ENCODE data around the gene EFNA5.

The EFNA5 gene

DNA sequence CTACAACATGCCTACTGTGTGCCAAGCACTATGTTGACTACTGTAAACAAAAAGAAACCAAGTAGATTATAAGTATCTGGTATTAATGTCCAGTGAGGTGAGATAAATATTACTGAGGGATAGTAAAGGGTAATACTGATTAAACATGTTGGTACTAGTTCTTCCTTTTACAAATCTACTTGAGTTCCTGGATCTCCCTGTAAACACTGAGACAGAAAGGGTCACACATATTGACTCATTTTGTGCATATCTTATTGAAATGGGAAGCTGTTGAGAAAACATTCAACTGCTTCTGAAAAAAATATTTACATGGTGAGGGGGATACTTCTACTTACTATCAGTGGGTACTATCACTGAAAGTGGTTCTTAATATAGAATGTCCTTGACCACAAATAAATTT, 24.3 kb downstream of the EFNA5 start:
- in situ Hi-C loops (cut with HindIII; ENCODE audit: low sequenced_read_pairs): no loop called here

DNA sequence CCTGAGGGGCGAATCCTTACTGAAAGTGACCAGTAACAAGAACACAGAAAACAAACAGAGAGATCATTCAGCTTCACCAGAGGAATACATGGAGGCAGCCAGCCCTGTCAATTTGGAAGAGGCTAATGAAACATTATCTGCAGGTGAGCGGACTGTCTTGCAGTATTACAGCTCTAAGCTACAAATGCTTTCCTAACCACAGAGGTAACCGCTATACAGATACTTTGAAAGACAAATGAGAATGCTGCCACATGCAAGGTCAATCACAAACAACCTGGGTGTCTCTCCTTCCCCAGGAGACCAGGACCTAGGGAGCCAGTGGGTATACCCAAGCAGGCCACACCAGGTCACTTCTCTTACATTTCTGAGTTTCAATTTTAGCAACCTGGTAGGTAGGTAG, 30.2 kb downstream of the EFNA5 start:
- in situ Hi-C loops (cut with HindIII; ENCODE audit: low sequenced_read_pairs): no loop called here

DNA sequence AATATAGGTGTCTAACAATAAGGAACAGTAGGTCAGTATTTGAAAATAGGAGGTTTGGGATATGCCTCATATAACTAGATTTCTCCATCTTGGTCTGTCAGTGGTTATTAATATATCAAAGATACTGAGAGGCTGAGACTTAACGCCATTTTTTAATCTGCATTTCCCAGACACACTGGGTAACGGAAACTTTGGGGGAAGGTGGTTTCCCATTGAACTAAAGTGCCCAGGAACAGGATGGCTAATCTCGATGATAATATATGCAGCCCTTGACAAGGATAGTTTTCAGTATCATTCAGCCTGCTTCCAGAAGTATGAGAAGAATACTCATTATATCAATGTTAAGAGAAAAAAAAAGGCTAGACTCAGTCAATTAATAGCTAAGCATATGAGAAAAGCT, 30.7 kb downstream of the EFNA5 start:
- in situ Hi-C loops (cut with HindIII; ENCODE audit: low sequenced_read_pairs): no loop called here

DNA sequence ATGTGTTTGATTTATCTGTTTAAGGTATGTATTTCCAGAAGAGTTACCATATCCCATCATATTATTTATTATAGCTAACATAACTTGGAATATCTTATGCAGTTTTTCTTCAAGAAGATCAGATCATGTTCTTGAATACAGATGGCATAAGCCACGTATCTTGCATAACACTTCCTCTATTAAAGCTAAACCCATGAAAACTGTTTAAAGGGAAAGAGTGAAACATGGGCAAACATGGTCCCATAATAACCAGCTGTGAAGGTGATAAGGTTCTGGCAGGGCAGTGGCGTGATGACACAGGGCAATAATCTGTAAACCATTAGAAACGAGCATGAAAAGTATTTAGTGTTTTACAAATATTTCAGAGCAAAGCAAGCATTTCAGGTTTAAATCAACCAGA, 34.2 kb downstream of the EFNA5 start:
- in situ Hi-C loops (cut with HindIII; ENCODE audit: low sequenced_read_pairs): no loop called here

DNA sequence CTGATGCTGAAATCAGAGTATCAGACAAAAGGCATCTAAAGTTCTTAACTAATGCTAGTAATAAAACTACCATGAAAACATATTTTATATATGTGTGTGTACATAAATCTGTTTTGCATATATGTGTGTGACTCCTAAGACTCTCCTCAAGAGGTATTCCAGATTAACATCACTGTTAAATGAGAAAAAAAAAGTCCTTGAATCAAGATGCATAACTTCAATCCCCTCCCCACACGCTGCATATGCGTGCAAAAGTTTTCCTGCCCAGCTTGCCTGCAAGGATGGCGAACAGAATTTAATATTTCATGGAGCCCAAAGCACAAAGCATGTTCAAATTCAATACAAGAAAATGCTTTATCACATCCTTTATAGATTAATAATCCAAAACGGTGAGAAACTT, 34.7 kb downstream of the EFNA5 start:
- in situ Hi-C loops (cut with HindIII; ENCODE audit: low sequenced_read_pairs): no loop called here

DNA sequence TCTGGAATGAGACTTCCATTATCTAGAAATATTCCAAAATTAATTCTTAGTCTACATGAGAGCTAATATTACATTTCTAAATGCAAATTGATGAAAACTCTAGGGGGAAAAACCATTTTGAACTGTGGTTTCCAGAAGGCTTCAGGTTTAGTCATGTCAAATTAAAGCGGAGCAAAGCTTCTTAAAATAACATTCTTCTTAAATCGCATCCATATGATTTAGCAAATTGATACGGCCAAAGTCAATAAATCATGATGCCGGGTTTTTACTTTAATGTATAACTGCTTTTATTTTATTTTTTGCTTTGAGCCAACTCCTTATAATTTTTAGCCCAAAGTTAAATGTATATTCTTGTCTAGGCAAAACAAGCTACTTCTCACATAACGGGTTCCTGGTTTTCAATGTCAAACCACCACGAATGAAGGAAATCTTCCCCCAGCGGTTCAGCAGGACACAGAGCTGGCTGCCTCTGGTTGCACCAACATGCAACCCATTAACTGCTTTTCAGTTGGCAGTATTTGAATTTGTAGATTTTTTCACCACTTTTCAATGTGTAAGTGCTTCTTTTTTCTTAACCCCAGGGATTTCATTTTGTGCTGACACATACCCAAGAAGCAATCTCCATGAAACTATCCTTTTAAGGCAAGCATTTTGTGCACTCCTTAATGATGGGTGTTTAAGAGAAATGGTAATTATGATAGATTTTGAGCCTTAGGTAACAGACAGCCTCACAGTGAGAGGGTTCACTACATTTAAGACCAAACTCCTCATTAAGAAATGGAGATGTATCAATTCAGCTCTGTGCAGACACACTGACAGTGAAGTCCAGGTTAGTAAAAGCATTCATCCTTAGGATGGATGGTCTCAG, 35.5 kb downstream of the EFNA5 start:
- in situ Hi-C loops (cut with HindIII; ENCODE audit: low sequenced_read_pairs): no loop called here

DNA sequence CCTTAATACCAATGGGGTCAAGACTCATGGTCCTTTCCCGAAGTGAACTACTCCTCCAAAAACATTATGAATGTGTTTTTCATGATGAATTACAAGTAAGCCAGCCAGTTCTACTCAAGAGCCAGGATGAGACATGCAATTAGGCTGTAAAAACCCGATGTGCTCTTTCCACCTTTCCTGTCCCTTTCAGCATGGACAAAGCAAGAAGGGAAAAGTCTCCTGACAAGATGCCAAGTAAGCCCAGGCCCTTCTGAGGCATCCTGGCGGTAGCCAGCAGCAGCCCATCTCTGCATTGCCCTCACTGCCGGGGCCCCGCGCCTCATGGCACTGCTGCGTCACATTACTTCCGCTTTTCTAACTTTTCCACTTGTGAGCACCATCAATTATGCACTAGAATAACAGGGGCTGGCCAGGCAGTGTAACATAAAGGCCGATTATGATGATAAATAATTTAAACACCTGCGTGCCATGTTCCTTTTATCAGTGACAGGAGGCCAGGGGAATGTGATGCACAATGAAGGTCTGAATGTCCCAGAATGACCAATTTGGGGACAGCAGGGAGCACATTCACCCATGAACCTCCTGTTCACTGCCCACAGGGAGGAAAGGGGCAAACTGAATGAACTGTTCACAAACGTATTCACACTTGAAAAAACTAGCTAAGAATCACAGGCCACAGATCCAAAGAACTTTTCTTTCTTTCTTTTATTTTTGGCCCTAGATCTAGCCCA, 37.4 kb downstream of the EFNA5 start:
- in situ Hi-C loops (cut with HindIII; ENCODE audit: low sequenced_read_pairs): no loop called here

DNA sequence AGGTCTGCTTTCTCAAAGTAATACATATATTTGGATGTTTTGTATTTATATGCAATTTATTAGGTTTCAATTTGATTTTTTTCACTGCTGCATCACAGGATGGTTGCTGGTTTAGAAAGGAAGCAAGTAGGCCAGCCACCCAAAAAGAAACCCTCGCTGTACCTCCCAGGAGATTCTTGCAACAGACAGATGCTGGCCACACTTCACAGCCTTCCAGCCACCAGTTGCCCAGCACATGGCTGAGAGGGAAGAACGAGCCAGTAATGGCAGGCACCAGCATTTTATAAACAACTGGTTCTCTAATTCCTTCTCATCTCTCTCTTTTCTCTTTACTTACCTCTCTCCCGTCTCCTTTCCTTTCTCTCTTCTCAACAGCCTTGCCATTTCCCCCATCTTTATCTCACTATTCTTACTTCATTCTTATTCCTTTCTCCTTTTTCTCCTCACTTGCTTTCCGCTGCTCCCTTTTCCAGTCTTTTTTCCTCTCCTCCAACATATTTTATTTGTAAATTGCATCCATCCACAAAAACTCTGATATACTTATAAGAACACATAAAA, 38.9 kb downstream of the EFNA5 start:
- in situ Hi-C loops (cut with HindIII; ENCODE audit: low sequenced_read_pairs): no loop called here

DNA sequence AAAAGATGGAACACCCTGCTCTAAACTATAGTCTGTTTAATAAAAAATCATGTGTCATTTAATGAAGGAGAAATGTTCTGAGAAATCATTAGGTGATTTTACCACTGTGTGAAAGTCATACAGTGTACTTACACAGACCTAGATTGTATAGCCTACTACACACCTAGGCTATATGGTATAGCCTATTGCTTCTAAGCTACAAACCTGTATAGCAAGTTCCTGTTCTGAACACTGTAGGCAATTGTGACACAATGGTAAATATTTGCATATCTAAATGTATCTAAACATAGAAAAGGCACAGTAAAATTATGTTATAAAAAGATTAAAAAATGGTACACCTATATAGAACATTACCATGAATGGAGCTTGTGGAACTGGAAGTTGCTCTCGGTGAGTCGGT, 40.6 kb downstream of the EFNA5 start:
- in situ Hi-C loops (cut with HindIII; ENCODE audit: low sequenced_read_pairs): no loop called here

DNA sequence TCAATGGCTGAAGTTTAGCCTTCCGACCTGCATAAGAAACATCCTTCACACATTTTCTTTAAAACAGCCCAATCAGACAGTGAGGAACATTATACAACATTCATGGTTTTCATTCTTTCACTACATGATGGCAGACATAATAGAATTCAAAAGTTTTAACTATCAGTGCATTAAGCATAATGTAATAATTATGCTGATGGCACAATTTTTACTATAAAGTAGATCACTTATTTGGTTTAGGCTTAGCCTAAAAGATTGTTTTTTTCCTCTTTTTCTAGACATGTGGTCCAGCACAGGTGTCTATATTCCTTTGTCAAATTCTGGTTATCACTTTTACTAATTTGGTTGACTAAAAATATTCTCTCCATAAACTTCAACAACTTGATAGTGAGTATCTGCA, 46.5 kb downstream of the EFNA5 start:
- in situ Hi-C loops (cut with HindIII; ENCODE audit: low sequenced_read_pairs): no loop called here

DNA sequence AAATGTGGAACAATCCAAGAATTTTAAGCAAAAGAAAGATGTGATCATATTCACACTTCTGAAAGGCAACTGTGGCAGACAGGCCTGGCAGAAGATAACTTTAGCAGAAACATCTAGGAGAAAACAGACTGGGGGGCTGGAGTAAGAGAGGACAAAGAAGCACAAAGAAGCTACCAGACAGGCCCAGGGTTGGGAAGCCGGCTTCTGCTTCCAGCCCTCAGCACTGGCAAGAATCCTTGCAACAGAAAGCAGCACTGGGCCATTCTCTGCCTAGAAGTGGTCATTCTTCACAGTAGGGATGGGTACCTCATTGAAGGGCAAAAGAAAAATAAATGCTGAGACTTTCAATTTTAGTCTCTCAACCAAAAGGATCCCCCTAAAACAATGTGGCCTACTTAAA, 49.6 kb downstream of the EFNA5 start:
- in situ Hi-C loops (cut with HindIII; ENCODE audit: low sequenced_read_pairs): no loop called here

DNA sequence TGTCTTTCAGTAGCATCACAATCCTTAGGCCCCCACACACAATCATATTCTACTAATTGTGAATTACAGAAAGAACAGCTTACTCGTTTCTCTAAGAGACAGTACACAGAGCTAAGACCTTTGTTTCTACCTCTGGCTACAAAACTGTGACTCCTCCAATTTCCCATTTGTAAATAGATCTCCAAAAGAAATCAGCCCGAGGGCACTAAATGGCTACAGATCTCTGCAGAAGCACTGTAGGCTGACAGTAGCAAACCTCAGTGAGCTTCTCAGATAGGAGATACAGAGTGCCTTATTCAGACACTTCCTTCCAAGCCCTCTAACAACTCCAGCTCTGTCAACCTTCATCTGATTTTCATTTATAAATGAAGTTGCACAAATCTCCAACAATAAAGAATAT, 51.0 kb downstream of the EFNA5 start:
- in situ Hi-C loops (cut with HindIII; ENCODE audit: low sequenced_read_pairs): no loop called here

DNA sequence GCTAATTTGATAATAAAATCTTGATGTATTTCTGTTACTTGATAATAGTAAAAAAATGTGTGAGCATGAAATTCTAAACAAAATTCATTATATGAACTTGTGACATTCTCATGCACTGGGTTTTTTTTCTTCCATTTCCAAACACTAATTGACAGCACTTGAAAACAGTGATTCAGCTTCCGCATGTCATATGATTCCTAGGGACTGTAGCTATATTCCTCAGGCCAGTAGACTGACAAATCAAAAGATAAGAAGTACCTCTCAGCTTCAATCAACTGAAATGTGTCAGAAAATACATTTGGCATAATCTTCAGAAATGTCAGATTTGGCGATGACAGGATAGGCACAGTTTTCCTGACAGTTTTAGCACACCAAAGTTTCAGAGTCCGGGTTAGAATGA, 52.5 kb downstream of the EFNA5 start:
- in situ Hi-C loops (cut with HindIII; ENCODE audit: low sequenced_read_pairs): no loop called here

DNA sequence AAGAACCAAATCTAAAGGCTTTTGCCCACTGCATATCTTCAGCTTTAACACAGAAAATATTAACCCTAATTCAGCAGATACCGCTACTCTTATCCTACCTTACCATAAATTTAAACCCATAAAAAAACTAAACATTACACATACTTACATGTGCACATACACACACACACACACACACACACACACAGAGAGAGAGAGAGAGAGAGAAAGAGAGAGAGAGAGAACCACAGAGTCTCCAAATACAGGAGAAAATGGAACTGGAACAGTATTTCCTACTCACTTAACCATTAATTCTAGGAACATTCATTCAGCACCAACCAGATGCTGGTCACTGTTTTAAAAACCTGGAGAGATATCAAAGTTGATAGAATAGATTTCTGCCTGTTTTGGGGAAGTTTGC, 53.7 kb downstream of the EFNA5 start:
- in situ Hi-C loops (cut with HindIII; ENCODE audit: low sequenced_read_pairs): no loop called here

DNA sequence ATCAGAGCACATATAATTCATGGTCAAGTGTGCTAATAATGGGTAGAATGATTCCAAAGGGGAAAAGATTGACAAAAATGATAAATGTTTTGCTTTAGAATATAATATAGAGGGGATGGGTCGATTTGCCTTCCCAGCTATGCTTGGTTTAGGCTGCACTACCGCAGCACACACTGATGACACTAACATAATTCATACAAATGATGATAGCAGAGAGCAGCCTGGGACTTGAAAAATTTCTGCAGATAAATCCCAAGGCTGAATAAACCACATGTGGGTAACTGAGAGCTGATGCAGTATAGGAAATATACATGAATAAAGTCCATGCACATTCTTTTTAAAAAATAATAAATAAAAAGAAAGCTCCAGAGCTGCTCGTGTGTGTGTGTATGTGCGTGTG, 54.5 kb downstream of the EFNA5 start:
- in situ Hi-C loops (cut with HindIII; ENCODE audit: low sequenced_read_pairs): no loop called here

DNA sequence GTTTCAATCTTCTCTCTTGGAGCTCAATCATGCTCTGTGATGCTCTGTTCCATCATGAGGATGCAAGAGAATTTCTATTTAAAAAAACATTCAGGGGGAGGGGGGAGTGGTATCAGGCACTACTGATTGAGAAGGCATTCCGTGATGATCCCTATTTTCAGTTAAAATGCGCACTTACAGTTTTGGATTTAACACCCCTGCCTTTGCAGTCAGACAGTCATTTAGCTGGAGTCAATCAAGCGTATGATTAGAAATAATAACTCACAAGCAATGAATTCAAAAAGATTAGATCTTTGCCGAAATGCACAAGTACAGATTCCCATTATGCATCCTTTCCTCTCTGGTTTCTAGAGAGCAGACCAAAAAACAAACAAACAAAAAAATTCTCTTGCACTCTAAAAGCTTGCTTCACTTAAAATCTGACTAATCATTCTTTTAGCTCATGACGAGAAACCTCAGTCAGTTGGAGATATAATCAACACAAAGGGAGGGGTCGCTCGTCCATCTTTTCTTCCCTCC, 55.4 kb downstream of the EFNA5 start:
- in situ Hi-C loops (cut with HindIII; ENCODE audit: low sequenced_read_pairs): no loop called here

DNA sequence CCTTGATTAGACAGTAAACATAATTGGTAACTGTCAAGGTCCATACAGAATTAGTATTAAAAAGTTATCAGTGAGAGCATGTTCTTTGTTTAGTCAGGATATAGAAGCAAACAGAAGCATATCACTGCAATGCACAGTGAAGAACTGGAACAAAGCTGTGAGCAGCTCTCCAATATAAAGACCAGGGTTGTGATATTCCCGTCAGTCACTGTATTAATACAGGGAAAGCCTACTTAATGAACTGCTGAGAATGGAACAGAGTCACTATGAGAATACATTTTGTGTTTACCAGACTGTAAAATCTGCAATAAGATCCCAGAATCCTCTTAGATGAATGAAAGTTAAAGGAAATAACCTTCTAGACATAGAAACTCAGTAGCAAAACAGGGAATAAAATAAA, 58.2 kb downstream of the EFNA5 start:
- in situ Hi-C loops (cut with HindIII; ENCODE audit: low sequenced_read_pairs): no loop called here

DNA sequence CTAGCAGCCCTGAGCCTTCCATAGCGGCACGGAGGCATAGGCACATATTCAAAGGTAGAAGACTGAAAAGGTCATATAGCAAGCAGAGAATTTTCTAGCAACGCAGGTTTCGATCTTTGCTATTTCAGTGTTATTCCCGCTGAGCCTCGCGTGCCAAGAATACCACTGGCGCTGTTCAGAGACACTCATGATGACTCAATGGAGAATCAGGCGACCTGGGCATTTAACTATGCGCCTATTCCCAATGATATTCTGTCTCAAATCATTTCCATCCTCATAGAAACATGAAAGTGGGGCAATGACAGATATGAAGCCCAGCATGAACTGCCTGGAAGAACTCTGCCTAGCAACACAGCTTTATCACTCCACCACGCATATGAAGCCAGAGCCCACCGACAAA, 59.9 kb downstream of the EFNA5 start:
- in situ Hi-C loops (cut with HindIII; ENCODE audit: low sequenced_read_pairs): no loop called here

DNA sequence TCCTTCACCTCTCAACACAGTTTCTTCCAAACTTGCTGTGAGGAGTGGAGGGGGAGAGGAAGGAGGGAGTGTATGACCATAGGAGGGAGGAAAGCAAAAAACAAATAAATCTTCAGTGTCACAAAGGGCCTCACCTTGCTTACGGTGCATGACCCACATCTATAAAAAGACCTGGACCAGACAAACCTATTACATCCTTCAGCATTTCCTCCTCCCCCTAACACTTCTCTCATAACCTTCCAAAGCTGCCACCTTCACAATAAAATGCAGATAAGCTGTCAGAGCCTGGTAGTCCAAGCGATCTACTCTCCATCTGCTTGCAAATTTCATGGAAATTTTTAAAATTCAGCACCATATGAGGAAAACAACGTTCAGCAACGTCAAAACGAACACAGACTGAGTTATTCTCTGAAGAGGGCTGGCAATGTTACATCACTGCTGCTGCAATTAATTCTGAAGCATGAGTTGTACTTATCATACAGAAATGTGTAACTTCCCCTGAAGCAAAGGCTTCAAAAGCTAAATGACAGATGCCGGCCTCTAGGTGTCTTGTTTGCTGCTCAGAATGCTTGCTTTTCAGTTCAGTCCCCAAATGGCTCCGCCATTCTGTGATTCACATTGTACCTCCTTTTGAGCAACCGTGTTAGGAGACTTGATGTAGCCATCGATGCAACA, 62.9 kb downstream of the EFNA5 start:
- in situ Hi-C loops (cut with HindIII; ENCODE audit: low sequenced_read_pairs): no loop called here

DNA sequence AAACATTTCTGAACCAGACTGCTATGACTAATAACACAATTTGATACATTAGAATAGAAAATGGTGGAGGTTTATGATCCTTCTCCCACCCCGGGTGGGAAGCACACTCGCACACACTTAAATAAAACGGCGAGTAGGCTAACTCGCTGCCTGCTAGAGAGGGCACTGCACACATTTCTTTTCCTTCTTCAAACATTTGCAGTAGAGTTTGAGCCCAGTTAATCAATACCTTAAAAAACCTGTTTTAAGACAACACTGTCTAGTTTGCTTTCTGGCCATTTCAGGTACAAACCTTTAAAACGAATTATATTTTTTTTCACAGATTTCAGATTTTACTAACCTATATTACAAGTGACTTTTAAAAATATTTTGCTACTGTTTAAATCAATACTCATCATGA, 63.5 kb downstream of the EFNA5 start:
- in situ Hi-C loops (cut with HindIII; ENCODE audit: low sequenced_read_pairs): no loop called here

DNA sequence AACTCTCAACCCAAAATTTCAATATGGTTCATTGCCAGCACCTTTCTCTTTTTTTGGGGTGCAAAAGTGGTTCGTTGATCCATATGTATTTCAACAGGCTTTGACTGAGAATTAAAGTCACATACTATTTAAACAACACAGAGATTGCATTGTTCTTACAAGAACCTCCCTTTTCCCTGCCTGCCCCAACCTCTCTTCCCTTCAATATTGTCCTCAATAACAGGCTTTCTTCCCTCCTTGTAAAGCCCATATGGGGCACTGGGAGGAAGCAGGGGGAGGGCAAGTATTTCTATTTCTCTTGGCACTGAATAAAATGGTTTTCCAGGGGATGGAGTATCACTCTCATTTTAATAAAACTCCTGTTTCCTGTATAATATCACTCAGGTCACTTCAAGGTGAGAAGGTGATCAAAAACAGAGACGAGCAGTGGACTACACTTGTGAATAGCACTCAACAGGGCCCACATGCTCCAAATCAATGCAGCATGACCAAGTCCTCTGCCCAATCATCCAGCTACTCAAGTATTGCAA, 65.1 kb downstream of the EFNA5 start:
- in situ Hi-C loops (cut with HindIII; ENCODE audit: low sequenced_read_pairs): no loop called here
